H9 (cell line): Measurements from ENCODE around the gene CCNYL1. TPM values are rescaled to one million over a fixed set of nuclear protein-coding genes. Genes with fewer than 3 reads are reported as not detected.
"Not testable (repeated sequence)": the region's sequence is repeated elsewhere in the genome, so short reads cannot be mapped to it uniquely, and the experiment has no call there.

Experiments
- DNase-seq: peaks from one replicate; pipeline ENCODE4 v3.0.0-alpha.2; 2017
- H2AFZ ChIP-seq: one replicate; pipeline ENCODE4 v1.6.1; 2013; ENCODE audit warnings: mild to moderate bottlenecking, low read length, control low read depth, moderate library complexity
- H2AK5ac ChIP-seq: 2 replicates; pipeline ENCODE4 v1.6.1; 2013; ENCODE audit warnings: low read length, control low read depth, mixed read lengths; ENCODE audit not compliant: insufficient read length
- H2BK120ac ChIP-seq: one replicate; pipeline ENCODE4 v1.6.1; 2013; ENCODE audit warnings: low read depth, mild to moderate bottlenecking, low read length, control low read depth, inconsistent platforms; ENCODE audit not compliant: poor library complexity, severe bottlenecking
- H2BK12ac ChIP-seq: 2 replicates; pipeline ENCODE4 v1.6.1; 2013; ENCODE audit warnings: low read length, control low read depth, mixed read lengths, low read depth; ENCODE audit not compliant: insufficient read length
- H2BK15ac ChIP-seq: 2 replicates; pipeline ENCODE4 v1.6.1; 2013; ENCODE audit warnings: low read depth, low read length, control low read depth
- H2BK20ac ChIP-seq: one replicate; pipeline ENCODE4 v1.6.1; 2013; ENCODE audit warnings: low read depth, mild to moderate bottlenecking, low read length, control low read depth, inconsistent platforms; ENCODE audit not compliant: poor library complexity, severe bottlenecking
- H2BK5ac ChIP-seq: 2 replicates; pipeline ENCODE4 v1.6.1; 2013; ENCODE audit warnings: low read length, control low read depth, mixed read lengths; ENCODE audit not compliant: insufficient read length
- H3K14ac ChIP-seq: 2 replicates; pipeline ENCODE4 v1.6.1; 2013; ENCODE audit warnings: low read length, control low read depth; ENCODE audit not compliant: insufficient read depth
- H3K18ac ChIP-seq: 2 replicates; pipeline ENCODE4 v1.6.1; 2013; ENCODE audit warnings: low read depth, mild to moderate bottlenecking, mixed read lengths, low read length, control low read depth; ENCODE audit not compliant: insufficient read length
- H3K23ac ChIP-seq: 2 replicates; pipeline ENCODE4 v1.6.1; 2013; ENCODE audit warnings: low read length, control low read depth, mixed read lengths, low read depth; ENCODE audit not compliant: insufficient read length
- H3K23me2 ChIP-seq: 2 replicates; pipeline ENCODE4 v1.6.1; 2013; ENCODE audit warnings: low read depth, mild to moderate bottlenecking, mixed read lengths, low read length, control low read depth; ENCODE audit not compliant: insufficient read length, poor library complexity, severe bottlenecking
- H3K27ac ChIP-seq: 2 replicates; pipeline ENCODE4 v1.5.1; 2013; ENCODE audit warnings: low read length, control low read depth, mixed read lengths, low read depth; ENCODE audit not compliant: insufficient read length
- H3K27me3 ChIP-seq: 2 replicates; pipeline ENCODE4 v1.6.1; 2013; ENCODE audit warnings: low read length, control low read depth, inconsistent platforms; ENCODE audit not compliant: insufficient read depth
- H3K4ac ChIP-seq: 2 replicates; pipeline ENCODE4 v1.6.1; 2013; ENCODE audit warnings: low read depth, mild to moderate bottlenecking, control low read depth, inconsistent platforms, low read length, moderate library complexity
- H3K4me1 ChIP-seq: 2 replicates; pipeline ENCODE4 v1.6.1; 2013; ENCODE audit warnings: low read length, control low read depth, inconsistent platforms; ENCODE audit not compliant: insufficient read depth
- H3K4me2 ChIP-seq: 2 replicates; pipeline ENCODE4 v1.6.1; 2013; ENCODE audit warnings: low read length, control low read depth, mixed read lengths; ENCODE audit not compliant: insufficient read length, insufficient read depth
- H3K56ac ChIP-seq: 2 replicates; pipeline ENCODE4 v1.6.1; 2013; ENCODE audit warnings: low read depth, mild to moderate bottlenecking, mixed read lengths, low read length, control low read depth; ENCODE audit not compliant: insufficient read length
- H3K79me1 ChIP-seq: 2 replicates; pipeline ENCODE4 v1.6.1; 2013; ENCODE audit warnings: low read depth, mild to moderate bottlenecking, moderate library complexity, low read length, control low read depth, inconsistent platforms; ENCODE audit not compliant: insufficient read depth, poor library complexity, severe bottlenecking
- H3K79me2 ChIP-seq: 2 replicates; pipeline ENCODE4 v1.6.1; 2013; ENCODE audit warnings: low read length, control low read depth, inconsistent platforms; ENCODE audit not compliant: insufficient read depth
- H3K9ac ChIP-seq: 2 replicates; pipeline ENCODE4 v1.6.1; 2013; ENCODE audit warnings: low read length, control low read depth, mixed read lengths; ENCODE audit not compliant: insufficient read length; ENCODE audit errors: extremely low read depth
- H3K9me3 ChIP-seq: one replicate; pipeline ENCODE4 v1.6.1; 2013; ENCODE audit warnings: low read depth, low read length, inconsistent platforms; ENCODE audit not compliant: control insufficient read depth
- H3T11ph ChIP-seq: one replicate; pipeline ENCODE4 v1.6.1; 2013; ENCODE audit warnings: mild to moderate bottlenecking, low read length, control low read depth, inconsistent platforms
- H4K20me1 ChIP-seq: one replicate; pipeline ENCODE4 v1.6.1; 2013; ENCODE audit not compliant: control insufficient read depth, insufficient read length, insufficient read depth
- H4K5ac ChIP-seq: 2 replicates; pipeline ENCODE4 v1.6.1; 2013; ENCODE audit warnings: low read depth, mild to moderate bottlenecking, mixed read lengths, low read length, control low read depth; ENCODE audit not compliant: insufficient read length
- H4K8ac ChIP-seq: replicated peaks from 2 replicates; pipeline ENCODE4 v1.6.1; 2013; ENCODE audit warnings: low read length, control low read depth, mixed read lengths, low read depth; ENCODE audit not compliant: insufficient read length
- H4K91ac ChIP-seq: 2 replicates; pipeline ENCODE4 v1.6.1; 2013; ENCODE audit warnings: low read depth, mild to moderate bottlenecking, moderate library complexity, mixed read lengths, low read length, control low read depth; ENCODE audit not compliant: insufficient read length
- H3K27ac Mint-ChIP-seq, 3 experiments: 2 replicates in 2 of 3; 3 replicates in 1 of 3; pipeline ENCODE4 v1.8.0; 2020 to 2021; ENCODE audit warnings: mixed read lengths in 3 of 3, mild to moderate bottlenecking in 1 of 3, moderate library complexity in 1 of 3
- H3K27me3 Mint-ChIP-seq: 2 replicates; pipeline ENCODE4 v1.8.0; 2021; ENCODE audit warnings: low read depth, mild to moderate bottlenecking, moderate library complexity, mixed read lengths
- H3K36me3 Mint-ChIP-seq, 3 experiments: 2 replicates in 2 of 3; 3 replicates in 1 of 3; pipeline ENCODE4 v1.8.0; 2020 to 2021; ENCODE audit warnings: low read depth in 3 of 3, mixed read lengths in 3 of 3; ENCODE audit not compliant: insufficient read depth in 1 of 3
- H3K4me1 Mint-ChIP-seq, 2 experiments: 2 replicates each; pipeline ENCODE4 v1.8.0; 2020; ENCODE audit warnings: mixed read lengths in 2 of 2
- H3K4me3 Mint-ChIP-seq, 2 experiments: 2 replicates in 1 of 2; 3 replicates in 1 of 2; pipeline ENCODE4 v1.8.0; 2020 to 2021; ENCODE audit warnings: mild to moderate bottlenecking in 2 of 2, mixed read lengths in 2 of 2, moderate library complexity in 1 of 2
- H3K9me3 Mint-ChIP-seq, 2 experiments: 2 replicates in 1 of 2; 3 replicates in 1 of 2; pipeline ENCODE4 v1.8.0; 2020; ENCODE audit warnings: mild to moderate bottlenecking in 2 of 2, mixed read lengths in 2 of 2, moderate library complexity in 1 of 2
- WGBS: extraction: QIAGEN DNeasy Blood & Tissue Kit; methylation state at CpG from one replicate; pipeline ENCODE4 v1.1.7; 2013; ENCODE audit warnings: missing lambda C conversion rate, low lambda C conversion rate, mixed read lengths; ENCODE audit not compliant: insufficient read length; ENCODE audit errors: extremely low coverage; 5-methylcytosine and 5-hydroxymethylcytosine counted together
- total RNA-seq: library from RNA; stranded (reverse); gene quantifications from 2 replicates; pipeline ENCODE4 v1.2.1, GENCODE V29; 2021
- TF ChIP-seq, protein P1 (sequence below): fragments of 200-600 bp; sonication (generic); conservative IDR thresholded peaks from 3 replicates; pipeline ENCODE4 v1.8.0; 2021; ENCODE audit warnings: antibody characterized with exemption, mild to moderate bottlenecking

Gene CCNYL1
- total RNA-seq, 1 experiment from 2014 or later, result 27.0 TPM

DNA sequence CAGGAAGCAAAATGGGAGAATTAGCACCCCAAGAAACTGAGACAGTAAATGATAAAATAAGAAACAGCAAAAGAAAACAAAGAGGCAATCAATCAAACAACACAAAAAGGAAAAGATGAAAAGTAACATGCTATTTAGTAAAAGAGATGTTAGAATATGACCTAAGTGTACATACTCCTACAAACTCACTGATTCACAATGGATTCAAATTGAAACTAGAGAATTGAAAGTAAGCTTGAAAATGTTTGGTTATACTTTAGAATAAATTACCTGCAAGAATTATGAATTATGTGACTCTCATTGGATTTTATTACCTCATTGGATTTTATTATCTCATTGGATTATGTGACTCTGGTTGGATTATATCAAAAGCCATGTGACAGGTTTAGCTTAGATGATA, 22.8 kb upstream of the CCNYL1 start:
- TF ChIP-seq, protein P1, sequence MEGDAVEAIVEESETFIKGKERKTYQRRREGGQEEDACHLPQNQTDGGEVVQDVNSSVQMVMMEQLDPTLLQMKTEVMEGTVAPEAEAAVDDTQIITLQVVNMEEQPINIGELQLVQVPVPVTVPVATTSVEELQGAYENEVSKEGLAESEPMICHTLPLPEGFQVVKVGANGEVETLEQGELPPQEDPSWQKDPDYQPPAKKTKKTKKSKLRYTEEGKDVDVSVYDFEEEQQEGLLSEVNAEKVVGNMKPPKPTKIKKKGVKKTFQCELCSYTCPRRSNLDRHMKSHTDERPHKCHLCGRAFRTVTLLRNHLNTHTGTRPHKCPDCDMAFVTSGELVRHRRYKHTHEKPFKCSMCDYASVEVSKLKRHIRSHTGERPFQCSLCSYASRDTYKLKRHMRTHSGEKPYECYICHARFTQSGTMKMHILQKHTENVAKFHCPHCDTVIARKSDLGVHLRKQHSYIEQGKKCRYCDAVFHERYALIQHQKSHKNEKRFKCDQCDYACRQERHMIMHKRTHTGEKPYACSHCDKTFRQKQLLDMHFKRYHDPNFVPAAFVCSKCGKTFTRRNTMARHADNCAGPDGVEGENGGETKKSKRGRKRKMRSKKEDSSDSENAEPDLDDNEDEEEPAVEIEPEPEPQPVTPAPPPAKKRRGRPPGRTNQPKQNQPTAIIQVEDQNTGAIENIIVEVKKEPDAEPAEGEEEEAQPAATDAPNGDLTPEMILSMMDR, result no peak
- Histone ChIP-seq H3K56ac (no peak overlapping the region), H2BK5ac (no peak overlapping the region), H2AFZ (no peak overlapping the region), H3K79me2 (no peaks in the 10 kb centered on the region), H3K27me3 (no peaks in the 10 kb centered on the region), H4K20me1 (no peaks in the 10 kb centered on the region), H2BK20ac (no peak overlapping the region), H3K4ac (no peak overlapping the region), H4K8ac (no peak overlapping the region), H3K9me3 (no peaks in the 10 kb centered on the region), H3K23me2 (no peaks in the 10 kb centered on the region), H3T11ph (no peak overlapping the region), H3K79me1 (no peaks in the 10 kb centered on the region), H4K91ac (no peak overlapping the region), H3K14ac (no peak overlapping the region), H2BK12ac (no peak overlapping the region), H2BK120ac (no peak overlapping the region), H3K4me1 (no peaks in the 10 kb centered on the region; the same call in 1 of the 2 replicates), H3K23ac (no peak overlapping the region), H3K18ac (no peak overlapping the region), H3K4me2 (no peak overlapping the region), H3K9ac (no peak overlapping the region), H2BK15ac (no peak overlapping the region), H4K5ac (no peak overlapping the region), H3K27ac (no peak overlapping the region), H2AK5ac (no peak overlapping the region)
- no peaks in the 10 kb centered on the region for H3K27me3 Mint-ChIP-seq
- H3K27ac Mint-ChIP-seq, result no peak overlapping the region; a peak in 1 of 7 replicates
- H3K9me3 Mint-ChIP-seq, result no peaks in the 10 kb centered on the region; a peak in 1 of 5 replicates
- H3K36me3 Mint-ChIP-seq, result no peaks in the 10 kb centered on the region
- DNase-seq, result no peak
- H3K4me3 Mint-ChIP-seq, result no peak overlapping the region
- H3K4me1 Mint-ChIP-seq, result peaks cover 3% of the 10 kb centered on the region in 2 experiments; a peak in 2 of 4 replicates

DNA sequence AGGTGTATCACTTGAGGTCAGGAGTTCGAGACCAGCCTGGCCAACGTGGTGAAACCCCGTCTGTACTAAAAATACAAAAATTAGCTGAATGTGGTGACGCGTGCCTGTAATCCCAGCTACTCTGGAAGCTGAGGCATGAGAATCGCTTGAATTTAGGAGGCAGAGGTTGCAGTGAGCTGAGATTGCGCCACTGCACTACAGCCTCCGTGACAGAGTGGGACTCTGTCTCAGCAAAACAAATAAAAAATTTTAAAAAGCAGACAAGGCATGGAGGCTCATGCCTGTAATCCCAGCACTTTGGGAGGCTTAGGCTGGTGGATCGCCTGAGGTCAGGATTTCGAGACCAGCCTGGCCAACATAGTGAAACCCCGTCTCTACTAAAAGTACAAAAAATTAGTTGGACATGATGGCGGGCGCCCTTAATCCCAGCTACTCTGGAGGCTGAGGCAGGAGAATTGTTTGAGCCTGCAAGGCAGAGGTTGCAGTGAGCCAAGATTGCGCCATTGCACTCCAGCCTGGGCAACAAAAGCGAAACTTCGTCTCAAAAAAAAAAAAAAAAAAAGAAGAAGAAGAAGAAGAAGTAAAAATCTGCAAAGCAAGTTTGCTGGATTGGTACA, 20.5 kb upstream of the CCNYL1 start:
- not testable (repeated sequence) for H3K27me3 ChIP-seq, H4K20me1 ChIP-seq, DNase-seq, H3K79me2 ChIP-seq, H3K27ac Mint-ChIP-seq, H3K27ac ChIP-seq, H3K27me3 Mint-ChIP-seq, H3T11ph ChIP-seq, H3K56ac ChIP-seq, H2BK15ac ChIP-seq, H3K4me2 ChIP-seq, H3K18ac ChIP-seq, H3K9me3 ChIP-seq, H4K5ac ChIP-seq, H3K14ac ChIP-seq, H3K36me3 Mint-ChIP-seq, H2BK12ac ChIP-seq, H3K23me2 ChIP-seq, H4K8ac ChIP-seq, H3K4me1 ChIP-seq, H3K79me1 ChIP-seq, H2AFZ ChIP-seq, H2BK5ac ChIP-seq, H3K4ac ChIP-seq, H3K4me3 Mint-ChIP-seq, H2AK5ac ChIP-seq, H4K91ac ChIP-seq, H2BK120ac ChIP-seq, H3K23ac ChIP-seq, H3K9ac ChIP-seq, H3K4me1 Mint-ChIP-seq, H2BK20ac ChIP-seq, H3K9me3 Mint-ChIP-seq
- WGBS, result no CpG with 5 or more reads among the region's 16 CpGs
